ENCODE data around the gene PHF5A.

DNA sequence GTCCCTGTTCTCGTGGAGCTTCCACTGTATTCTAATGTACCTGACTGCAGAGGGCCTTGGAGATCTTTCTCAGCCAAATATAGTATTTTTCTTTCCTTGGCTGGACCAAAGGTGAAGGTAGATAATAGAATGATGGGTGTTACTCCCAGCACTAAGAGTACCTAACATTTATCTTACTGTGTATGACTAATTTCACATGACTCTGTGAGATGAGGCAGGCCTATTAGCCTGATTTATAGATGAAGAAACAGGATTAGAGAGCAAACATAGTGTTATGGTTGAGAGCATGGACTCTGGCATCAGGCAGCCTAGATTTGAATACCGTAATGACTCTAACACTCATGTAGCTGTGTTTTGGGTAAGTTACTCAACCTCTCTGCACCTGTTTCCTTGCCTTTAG is 3.1 kb upstream of the PHF5A start:
- TF ChIP-seq CTCF (IDR thresholded peaks at IDR 0.05) (no peak), POLR2A (IDR thresholded peaks at IDR 0.05) (peak in 1 of 2 donors; percentile 5)

Measured in adrenal gland (tissue), 5 donors.